Natural killer cell (primary cell): Measurements from ENCODE around the gene RAVER2. TPM values are rescaled to one million over a fixed set of nuclear protein-coding genes. Genes with fewer than 3 reads are reported as not detected.

Experiments
- ATAC-seq, 3 donors: fragments of 150-1000 bp in 2 of 3; fragments of 200-7000 bp in 1 of 3; cut with Tn5 transposase; 1 replicate in 1 of 3; 2 replicates in 2 of 3; pipeline ENCODE4 v1.10.0; 2021; ENCODE audit warnings: mild to moderate bottlenecking in 2 of 3, moderate library complexity in 2 of 3
- DNase-seq, 2 donors: peaks; one replicate each; pipeline versions ENCODE4 v3.0.0 to v3.0.0-alpha.2; 2013 to 2021; ENCODE audit warnings: mixed read lengths in 1 of 2
- H3K27ac ChIP-seq: one replicate; pipeline ENCODE4 v1.5.1; 2013; ENCODE audit warnings: mild to moderate bottlenecking, low read length
- H3K27me3 ChIP-seq: one replicate; pipeline ENCODE4 v1.6.1; 2013; ENCODE audit warnings: low read length; ENCODE audit not compliant: control insufficient read depth, insufficient read depth
- H3K36me3 ChIP-seq: one replicate; pipeline ENCODE4 v1.6.1; 2013; ENCODE audit warnings: low read length; ENCODE audit not compliant: control insufficient read depth, insufficient read depth
- H3K4me1 ChIP-seq: one replicate; pipeline ENCODE4 v1.6.1; 2013; ENCODE audit warnings: low read length; ENCODE audit not compliant: control insufficient read depth, insufficient read depth
- H3K4me3 ChIP-seq: one replicate; pipeline ENCODE4 v1.5.1; 2013; ENCODE audit warnings: low read length
- H3K9me3 ChIP-seq: one replicate; pipeline ENCODE4 v1.6.1; 2013; ENCODE audit warnings: low read length; ENCODE audit not compliant: control insufficient read depth, insufficient read depth
- H3K27ac Mint-ChIP-seq, 2 donors: one replicate each; pipeline ENCODE4 v1.8.0; 2022; ENCODE audit warnings: mild to moderate bottlenecking in 2 of 2, mixed read lengths in 2 of 2, moderate library complexity in 1 of 2
- H3K27me3 Mint-ChIP-seq, 2 donors: one replicate each; pipeline ENCODE4 v1.8.0; 2022; ENCODE audit warnings: low read depth in 2 of 2, mixed read lengths in 2 of 2
- H3K36me3 Mint-ChIP-seq: one replicate; pipeline ENCODE4 v1.8.0; 2022; ENCODE audit warnings: mixed read lengths
- H3K4me1 Mint-ChIP-seq, 2 donors: one replicate each; pipeline ENCODE4 v1.8.0; 2022; ENCODE audit warnings: mixed read lengths in 2 of 2
- H3K4me3 Mint-ChIP-seq: one replicate; pipeline ENCODE4 v1.8.0; 2022; ENCODE audit warnings: mild to moderate bottlenecking, moderate library complexity, mixed read lengths
- H3K9me3 Mint-ChIP-seq, 2 donors: one replicate each; pipeline ENCODE4 v1.8.0; 2022; ENCODE audit warnings: mixed read lengths in 2 of 2
- CTCF ChIP-seq: fragments of 200-600 bp; IDR thresholded peaks from one replicate; pipeline ENCODE4 v1.8.0; 2022; ENCODE audit warnings: antibody characterized with exemption
- WGBS: methylation state at CpG from one replicate; pipeline ENCODE4 v1.1.7; 2013; ENCODE audit warnings: missing lambda C conversion rate; ENCODE audit not compliant: insufficient coverage; 5-methylcytosine and 5-hydroxymethylcytosine counted together
- intact Hi-C: fragments of 100-400 bp; cut with micrococcal nuclease; formaldehyde crosslinking; loops from one replicate; pipeline ENCODE4 v1.14.2; 2022
- total RNA-seq, 4 donors: library from RNA; stranded (reverse); fragments of 120-200 nt in 1 of 4; gene quantifications; one replicate each; pipeline versions ENCODE4 v1.2.3 to v1.2.4, GENCODE V29; 2013 to 2022

The RAVER2 gene
- total RNA-seq, 3 donors from 2014 or later (not counting 1 experiment from before 2014, with no cell fraction given) = 0.82 to 1.4 (median 1.2) TPM

DNA sequence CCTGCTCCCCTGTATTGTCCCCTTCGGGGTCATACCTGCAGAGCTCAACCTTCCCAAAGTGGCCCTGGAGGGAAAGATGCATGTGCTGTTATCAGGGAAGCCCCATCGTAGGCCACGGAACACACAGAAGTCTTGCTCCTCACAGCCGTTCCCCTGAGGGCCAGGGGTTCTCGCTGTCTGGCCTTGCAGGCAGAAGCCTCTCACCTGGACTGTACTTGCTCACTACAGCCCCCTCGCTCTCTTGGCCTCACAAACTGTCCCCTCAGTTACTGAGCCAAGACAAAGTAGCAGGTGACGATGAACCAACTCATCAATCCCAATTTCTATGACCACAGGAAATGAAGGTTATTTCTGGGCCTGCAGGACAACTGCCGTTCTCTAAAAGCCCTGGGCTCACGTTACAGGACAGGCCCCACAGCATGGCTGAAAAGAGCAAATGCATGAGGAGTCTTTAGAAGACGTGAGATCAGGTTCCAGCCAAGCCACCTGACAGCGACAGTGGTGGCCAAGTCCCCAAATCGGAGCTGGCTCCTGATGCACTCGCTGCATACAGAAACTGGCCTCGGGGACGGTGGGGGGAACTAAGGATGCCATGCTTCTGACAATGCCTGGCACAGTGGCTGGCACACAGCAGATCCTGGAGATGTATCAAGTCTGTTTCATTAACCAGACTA lies 95.0 kb downstream of the RAVER2 start:
- no peak for ATAC-seq
- H3K27ac Mint-ChIP-seq = peak overlapping the region; percentile 31 to 67
- 97% methylated on average over 15 of the region's 15 CpGs for WGBS
- intact Hi-C loops = no loop called here
- Histone ChIP-seq H3K27me3 (no peaks in the 10 kb centered on the region), H3K27ac (no peak overlapping the region), H3K36me3 (peaks cover 94% of the 10 kb centered on the region), H3K9me3 (no peaks in the 10 kb centered on the region), H3K4me1 (no peaks in the 10 kb centered on the region), H3K4me3 (no peak overlapping the region)
- peaks cover 0 to 7% of the 10 kb centered on the region in 2 donors for H3K4me1 Mint-ChIP-seq
- peaks cover 38% of the 10 kb centered on the region for H3K36me3 Mint-ChIP-seq
- no peak overlapping the region for H3K4me3 Mint-ChIP-seq
- H3K27me3 Mint-ChIP-seq = no peaks in the 10 kb centered on the region
- H3K9me3 Mint-ChIP-seq = no peaks in the 10 kb centered on the region
- TF ChIP-seq CTCF = no peak
- no peak for DNase-seq

DNA sequence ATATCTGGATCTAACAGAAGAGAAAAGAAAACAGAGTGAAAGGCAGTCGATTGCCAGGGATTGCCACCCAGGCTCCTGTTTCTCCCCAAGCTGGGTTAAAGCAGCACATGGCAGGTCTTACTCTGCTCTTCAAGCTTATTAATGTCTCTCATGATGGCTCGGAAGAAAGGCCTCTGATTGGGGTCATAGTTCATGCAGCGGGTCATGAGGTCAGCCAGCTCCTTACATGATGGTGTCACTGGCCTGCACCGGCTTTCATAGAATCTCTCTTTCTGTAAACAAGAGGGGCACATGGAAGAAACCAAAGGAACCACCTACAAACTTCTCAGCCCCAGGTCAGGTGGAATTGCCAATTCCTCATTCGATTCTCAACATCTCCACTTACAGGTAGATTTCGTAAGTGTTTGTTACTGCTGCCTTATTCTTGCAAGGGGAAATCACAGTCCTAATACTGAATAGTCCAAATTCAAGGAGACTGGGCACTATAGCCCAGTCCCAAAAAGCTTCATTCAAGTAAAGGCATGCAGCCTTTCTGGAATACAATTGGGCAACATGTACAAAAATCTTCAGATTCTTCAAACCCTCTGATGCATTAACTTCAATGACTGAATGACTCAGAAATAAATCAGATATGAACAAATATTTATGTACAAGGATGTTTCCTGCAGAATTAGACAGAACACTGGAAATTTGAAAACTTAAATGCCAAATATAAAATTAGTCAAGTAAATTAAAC lies 96.6 kb downstream of the RAVER2 start:
- H3K27ac Mint-ChIP-seq = peak overlapping the region; percentile 57 to 67
- H3K9me3 Mint-ChIP-seq = no peaks in the 10 kb centered on the region
- 88% methylated on average over 6 of the region's 6 CpGs for WGBS
- Histone ChIP-seq H3K4me1 (no peaks in the 10 kb centered on the region), H3K27me3 (no peaks in the 10 kb centered on the region), H3K4me3 (no peak overlapping the region), H3K27ac (no peak overlapping the region), H3K36me3 (peaks cover 94% of the 10 kb centered on the region), H3K9me3 (no peaks in the 10 kb centered on the region)
- intact Hi-C loops = no loop called here
- ATAC-seq = no peak
- no peak overlapping the region for H3K4me3 Mint-ChIP-seq
- no peaks in the 10 kb centered on the region for H3K27me3 Mint-ChIP-seq
- H3K4me1 Mint-ChIP-seq = peaks cover 6 to 7% of the 10 kb centered on the region in 2 donors
- H3K36me3 Mint-ChIP-seq = peaks cover 26% of the 10 kb centered on the region
- no peak for TF ChIP-seq CTCF
- no peak for DNase-seq

- Histone ChIP-seq H3K4me3 (no peak overlapping the region), H3K27ac (no peak overlapping the region), H3K27me3 (no peaks in the 10 kb centered on the region), H3K36me3 (peaks cover 94% of the 10 kb centered on the region), H3K4me1 (no peaks in the 10 kb centered on the region), H3K9me3 (no peaks in the 10 kb centered on the region)
- no peak for TF ChIP-seq CTCF
- no peak for DNase-seq
- WGBS = 49% methylated on average over 2 of the region's 2 CpGs
- H3K9me3 Mint-ChIP-seq = no peaks in the 10 kb centered on the region
- no peaks in the 10 kb centered on the region for H3K27me3 Mint-ChIP-seq
- peaks cover 18% of the 10 kb centered on the region for H3K36me3 Mint-ChIP-seq
- H3K4me1 Mint-ChIP-seq = peaks cover 2 to 6% of the 10 kb centered on the region in 2 donors
- intact Hi-C loops = no loop called here
- H3K4me3 Mint-ChIP-seq = no peak overlapping the region
- H3K27ac Mint-ChIP-seq = peak overlapping the region in 1 of 2 donors; percentile 67
- ATAC-seq = no peak
Measured at GRCh38 chr1:64842224-64842623, 97.3 kb downstream of the RAVER2 start.
